Astrocyte (in vitro differentiated cells and primary cell): Measurements from ENCODE around the gene RAB11FIP4.

Source experiments
- EZH2 ChIP-seq: IDR thresholded peaks from 2 replicates; pipeline ENCODE4 v1.6.1; 2012; ENCODE audit warnings: mild to moderate bottlenecking, low read length, inconsistent platforms; ENCODE audit not compliant: insufficient read depth
- TF ChIP-seq, protein P1 (sequence below): IDR thresholded peaks from 2 replicates; pipeline ENCODE4 v1.5.1; 2011; ENCODE audit warnings: low read depth, mild to moderate bottlenecking, inconsistent platforms, low read length, moderate library complexity; ENCODE audit not compliant: insufficient read depth

DNA sequence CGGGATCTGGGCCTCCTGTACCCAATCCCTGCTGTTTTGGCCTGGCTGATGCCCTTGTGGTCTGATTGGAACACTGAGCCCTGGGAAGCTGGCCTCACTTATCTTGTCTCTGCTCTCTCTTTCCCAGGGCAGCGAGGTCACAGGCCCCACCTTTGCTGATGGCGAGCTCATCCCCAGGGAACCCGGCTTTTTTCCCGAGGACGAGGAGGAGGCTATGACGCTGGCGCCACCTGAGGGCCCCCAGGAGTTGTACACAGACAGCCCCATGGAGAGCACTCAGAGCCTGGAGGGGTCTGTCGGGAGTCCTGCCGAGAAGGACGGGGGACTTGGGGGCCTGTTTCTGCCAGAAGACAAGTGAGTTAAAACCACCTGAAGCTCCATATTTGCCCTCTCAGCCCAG, 126.0 kb downstream of the RAB11FIP4 start:
- TF ChIP-seq, protein P1, sequence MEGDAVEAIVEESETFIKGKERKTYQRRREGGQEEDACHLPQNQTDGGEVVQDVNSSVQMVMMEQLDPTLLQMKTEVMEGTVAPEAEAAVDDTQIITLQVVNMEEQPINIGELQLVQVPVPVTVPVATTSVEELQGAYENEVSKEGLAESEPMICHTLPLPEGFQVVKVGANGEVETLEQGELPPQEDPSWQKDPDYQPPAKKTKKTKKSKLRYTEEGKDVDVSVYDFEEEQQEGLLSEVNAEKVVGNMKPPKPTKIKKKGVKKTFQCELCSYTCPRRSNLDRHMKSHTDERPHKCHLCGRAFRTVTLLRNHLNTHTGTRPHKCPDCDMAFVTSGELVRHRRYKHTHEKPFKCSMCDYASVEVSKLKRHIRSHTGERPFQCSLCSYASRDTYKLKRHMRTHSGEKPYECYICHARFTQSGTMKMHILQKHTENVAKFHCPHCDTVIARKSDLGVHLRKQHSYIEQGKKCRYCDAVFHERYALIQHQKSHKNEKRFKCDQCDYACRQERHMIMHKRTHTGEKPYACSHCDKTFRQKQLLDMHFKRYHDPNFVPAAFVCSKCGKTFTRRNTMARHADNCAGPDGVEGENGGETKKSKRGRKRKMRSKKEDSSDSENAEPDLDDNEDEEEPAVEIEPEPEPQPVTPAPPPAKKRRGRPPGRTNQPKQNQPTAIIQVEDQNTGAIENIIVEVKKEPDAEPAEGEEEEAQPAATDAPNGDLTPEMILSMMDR: no peak
- no peak for TF ChIP-seq EZH2
